GM06990 (cell line): ENCODE measurements around the gene ABHD2.
"Not testable (repeated sequence)": the region's sequence is repeated elsewhere in the genome, so short reads cannot be mapped to it uniquely, and the experiment has no call there.

Source experiments
- DNase-seq: peaks from one replicate; pipeline ENCODE4 v3.0.0-alpha.2; 2011; ENCODE audit not compliant: insufficient read length; ENCODE audit errors: extremely low read depth
- H3K27me3 ChIP-seq: replicated peaks from 2 replicates; pipeline ENCODE4 v1.6.0; 2011; ENCODE audit warnings: low read length; ENCODE audit not compliant: control insufficient read depth, insufficient read depth
- H3K36me3 ChIP-seq: 2 replicates; pipeline ENCODE4 v1.5.1; 2011; ENCODE audit warnings: low read length; ENCODE audit not compliant: control insufficient read depth, insufficient read depth
- H3K4me3 ChIP-seq: replicated peaks from 2 replicates; pipeline ENCODE4 v1.5.1; 2011; ENCODE audit warnings: low read depth, mild to moderate bottlenecking, control low read depth, low read length
- CTCF ChIP-seq: IDR thresholded peaks from 2 replicates; pipeline ENCODE4 v1.5.1; 2011; ENCODE audit warnings: low read length, control low read depth, mild to moderate bottlenecking, inconsistent platforms; ENCODE audit not compliant: insufficient read depth, poor library complexity, severe bottlenecking

The ABHD2 gene

GRCh38 chr15:89132611-89133507 lies 44.6 kb downstream of the ABHD2 start:
- Histone ChIP-seq H3K4me3 (no peak overlapping the region), H3K36me3 (no peaks in the 10 kb centered on the region; the same call in none of the 2 replicates), H3K27me3 (no peaks in the 10 kb centered on the region)
- no peak for TF ChIP-seq CTCF
- no peak for DNase-seq

DNA sequence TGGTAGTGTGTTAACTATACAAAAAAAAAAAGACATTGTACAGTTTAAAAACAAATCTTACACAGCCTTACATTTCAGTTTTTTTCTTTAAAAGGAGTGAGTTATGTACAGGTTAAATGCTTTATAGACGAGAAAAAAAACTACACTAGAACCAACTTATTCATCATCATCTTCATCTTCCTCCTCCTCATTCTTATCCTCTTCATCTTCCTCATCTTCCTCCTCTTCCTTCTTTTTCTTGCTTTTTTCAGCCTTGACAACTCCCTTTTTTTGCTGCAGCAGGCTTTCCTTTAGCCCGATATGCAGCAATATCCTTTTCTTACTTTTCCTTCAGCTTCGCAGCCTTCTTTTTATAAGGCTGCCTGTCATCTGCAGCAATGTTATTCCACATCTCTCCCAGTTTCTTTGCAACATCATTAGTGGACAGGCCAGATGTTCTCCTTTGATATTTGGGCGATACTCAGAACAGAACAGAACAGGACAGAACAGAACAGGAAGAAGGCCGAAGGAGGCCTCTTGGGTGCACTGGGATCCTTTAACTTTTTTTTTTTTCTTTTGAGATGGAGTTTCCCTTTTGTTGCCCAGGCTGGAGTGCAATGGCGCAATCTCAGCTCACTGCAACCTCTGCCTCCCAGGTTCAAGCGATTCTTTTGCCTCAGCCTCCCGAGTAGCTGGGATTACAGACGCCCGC lies 47.3 kb downstream of the ABHD2 start:
- H3K36me3 ChIP-seq, H3K4me3 ChIP-seq, DNase-seq, H3K27me3 ChIP-seq: not testable (repeated sequence)

DNA sequence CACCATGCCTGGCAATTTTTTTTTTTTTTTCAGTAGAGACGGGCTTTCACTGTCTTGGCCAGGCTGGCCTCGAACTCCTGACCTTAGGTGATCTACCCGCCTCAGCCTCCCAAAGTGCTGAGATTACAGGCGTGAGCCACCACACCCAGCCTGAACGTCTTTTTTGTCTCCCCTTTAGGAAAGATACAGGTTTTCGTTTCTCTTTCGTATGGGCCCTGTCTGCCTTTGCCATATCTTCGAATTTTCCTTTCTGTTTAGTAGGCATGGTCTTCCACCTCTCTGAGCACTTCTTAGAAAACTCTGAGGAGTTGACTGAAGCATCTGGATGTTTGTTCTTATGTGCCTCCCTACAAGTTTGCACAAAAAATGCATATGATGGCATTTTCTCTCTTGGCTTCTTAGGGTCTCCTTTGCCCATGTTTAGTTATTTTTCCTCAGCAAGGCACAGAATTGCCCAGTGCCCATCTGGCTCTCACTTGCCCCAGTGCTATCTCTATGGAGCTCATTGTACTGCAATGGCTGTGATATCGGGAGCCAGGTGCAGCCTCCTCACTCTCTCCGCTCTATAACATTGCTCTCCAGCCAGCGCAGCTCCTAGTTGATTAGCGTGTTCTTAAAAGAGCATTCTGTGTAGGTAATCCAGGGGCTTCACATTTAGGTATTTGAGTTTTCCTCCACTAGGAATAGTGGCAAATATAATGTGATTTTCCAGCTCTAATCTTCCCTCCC lies 48.0 kb downstream of the ABHD2 start:
- Histone ChIP-seq H3K36me3 (no peaks in the 10 kb centered on the region; the same call in 1 of the 2 replicates), H3K4me3 (no peak overlapping the region), H3K27me3 (no peaks in the 10 kb centered on the region)
- no peak for TF ChIP-seq CTCF
- DNase-seq: no peak

- H3K36me3 ChIP-seq: no peaks in the 10 kb centered on the region; the same call in 1 of the 2 replicates
- no peak overlapping the region for H3K4me3 ChIP-seq
- TF ChIP-seq CTCF: no peak
- DNase-seq: no peak
- H3K27me3 ChIP-seq: no peaks in the 10 kb centered on the region
These were observed 48.8 kb downstream of the ABHD2 start for GRCh38 chr15:89136818-89137772.

DNA sequence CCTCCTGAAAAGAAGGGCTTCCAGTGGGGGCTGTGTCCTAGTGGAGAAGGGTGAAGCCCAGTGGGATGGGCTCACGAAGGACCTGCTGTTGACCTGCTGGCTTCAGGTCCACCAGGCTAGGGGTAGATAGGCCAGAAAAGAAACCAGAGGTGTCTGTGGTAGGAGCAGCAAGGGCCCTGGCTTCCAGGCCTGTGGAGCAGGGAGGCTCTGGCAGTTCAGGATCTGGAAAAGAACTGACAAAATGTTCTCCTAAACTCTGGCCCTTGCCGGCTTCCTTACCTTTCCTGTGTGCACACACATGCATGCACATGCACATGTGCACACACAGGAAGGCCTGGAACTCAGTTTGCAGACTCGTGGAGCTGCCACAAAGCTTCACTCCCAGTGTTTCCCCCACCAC lies 49.7 kb downstream of the ABHD2 start:
- H3K4me3 ChIP-seq: no peak overlapping the region
- no peaks in the 10 kb centered on the region; the same call in 1 of the 2 replicates for H3K36me3 ChIP-seq
- TF ChIP-seq CTCF: no peak
- no peaks in the 10 kb centered on the region for H3K27me3 ChIP-seq
- no peak for DNase-seq
